ENCODE data around the gene TRAM2. TPM values are rescaled to one million over a fixed set of nuclear protein-coding genes. Genes with fewer than 3 reads are reported as not detected.
"Not testable (repeated sequence)": the region's sequence is repeated elsewhere in the genome, so short reads cannot be mapped to it uniquely, and the experiment has no call there.

The TRAM2 gene
- total RNA-seq, 2 experiments from 2014 or later: 2.4 to 2.6 TPM

- POLR2A ChIA-PET: no interaction called here
- H3K4me1 Mint-ChIP-seq (ENCODE audit: low read depth): no peaks in the 10 kb centered on the region
- intact Hi-C loops (cut with micrococcal nuclease): no loop called here
- H3K36me3 Mint-ChIP-seq: peaks cover 3% of the 10 kb centered on the region
- peaks cover 10% of the 10 kb centered on the region for H3K9me3 Mint-ChIP-seq
- CTCF ChIA-PET: no interaction called here
- DNase-seq: no peak
- no peaks in the 10 kb centered on the region for H3K27me3 Mint-ChIP-seq
- no peak overlapping the region for H3K27ac Mint-ChIP-seq
- H3K4me3 Mint-ChIP-seq: no peak overlapping the region
These were observed 79.0 kb downstream of the TRAM2 start for GRCh38 chr6:52497652-52498408.

GRCh38 chr6:52496631-52497030 is 80.2 kb downstream of the TRAM2 start:
- ChIA-PET CTCF (no interaction called here), POLR2A (no interaction called here)
- H3K27ac Mint-ChIP-seq: no peak overlapping the region
- H3K9me3 Mint-ChIP-seq: peaks cover 10% of the 10 kb centered on the region
- intact Hi-C loops (cut with micrococcal nuclease): no loop called here
- no peaks in the 10 kb centered on the region for H3K4me1 Mint-ChIP-seq (ENCODE audit: low read depth)
- H3K4me3 Mint-ChIP-seq: no peak overlapping the region
- H3K36me3 Mint-ChIP-seq: peaks cover 3% of the 10 kb centered on the region
- no peaks in the 10 kb centered on the region for H3K27me3 Mint-ChIP-seq
- DNase-seq: no peak

GRCh38 chr6:52495922-52496321 is 80.9 kb downstream of the TRAM2 start:
- intact Hi-C loops (cut with micrococcal nuclease): no loop called here
- H3K4me1 Mint-ChIP-seq (ENCODE audit: low read depth): no peaks in the 10 kb centered on the region
- CTCF ChIA-PET: no interaction called here

GRCh38 chr6:52494298-52495072 is 82.4 kb downstream of the TRAM2 start:
- Mint-ChIP-seq H3K4me3 (no peak overlapping the region), H3K36me3 (peaks cover 3% of the 10 kb centered on the region), H3K9me3 (peaks cover 10% of the 10 kb centered on the region), H3K27me3 (no peaks in the 10 kb centered on the region), H3K4me1 (ENCODE audit: low read depth) (no peaks in the 10 kb centered on the region), H3K27ac (no peak overlapping the region)
- DNase-seq: no peak
- POLR2A ChIA-PET: no interaction called here
- CTCF ChIA-PET: interaction anchor here (0.6 kb wide), 1 partner anchor 231 kb away, joined by 3 read pairs; no protein-coding TSS in a partner anchor
- intact Hi-C loops (cut with micrococcal nuclease): no loop called here

More at GRCh38 chr6:52495922-52496321, 80.9 kb downstream of the TRAM2 start:
- Mint-ChIP-seq H3K4me3 (no peak overlapping the region), H3K27me3 (no peaks in the 10 kb centered on the region), H3K36me3 (peaks cover 3% of the 10 kb centered on the region), H3K9me3 (peaks cover 10% of the 10 kb centered on the region), H3K27ac (no peak overlapping the region)
- no peak for DNase-seq
- POLR2A ChIA-PET: no interaction called here

DNA sequence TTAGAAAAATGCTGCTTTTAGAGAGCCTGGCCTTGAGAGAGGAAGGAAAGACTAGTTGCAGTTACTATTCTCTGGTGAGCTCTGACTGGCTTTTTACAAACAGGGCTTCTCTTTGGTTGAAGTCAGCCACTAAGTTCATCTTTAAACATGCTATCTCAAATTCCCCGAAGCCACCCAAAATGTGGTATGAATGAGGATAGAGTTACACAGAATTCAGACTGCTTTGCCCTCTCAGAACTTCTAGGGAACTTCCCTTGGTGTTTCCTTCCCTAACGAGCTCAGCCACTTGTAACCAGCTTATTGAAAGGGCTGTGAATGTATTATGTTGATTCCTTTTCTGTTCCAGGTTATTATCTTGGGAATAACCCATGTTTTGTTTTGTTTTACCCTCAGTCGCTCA is 83.2 kb downstream of the TRAM2 start:
- Mint-ChIP-seq H3K4me1 (ENCODE audit: low read depth) (no peaks in the 10 kb centered on the region), H3K36me3 (peaks cover 3% of the 10 kb centered on the region), H3K9me3 (peaks cover 10% of the 10 kb centered on the region), H3K27me3 (no peaks in the 10 kb centered on the region), H3K4me3 (no peak overlapping the region), H3K27ac (no peak overlapping the region)
- intact Hi-C loops (cut with micrococcal nuclease): no loop called here
- ChIA-PET CTCF (no interaction called here), POLR2A (no interaction called here)
- no peak for DNase-seq

DNA sequence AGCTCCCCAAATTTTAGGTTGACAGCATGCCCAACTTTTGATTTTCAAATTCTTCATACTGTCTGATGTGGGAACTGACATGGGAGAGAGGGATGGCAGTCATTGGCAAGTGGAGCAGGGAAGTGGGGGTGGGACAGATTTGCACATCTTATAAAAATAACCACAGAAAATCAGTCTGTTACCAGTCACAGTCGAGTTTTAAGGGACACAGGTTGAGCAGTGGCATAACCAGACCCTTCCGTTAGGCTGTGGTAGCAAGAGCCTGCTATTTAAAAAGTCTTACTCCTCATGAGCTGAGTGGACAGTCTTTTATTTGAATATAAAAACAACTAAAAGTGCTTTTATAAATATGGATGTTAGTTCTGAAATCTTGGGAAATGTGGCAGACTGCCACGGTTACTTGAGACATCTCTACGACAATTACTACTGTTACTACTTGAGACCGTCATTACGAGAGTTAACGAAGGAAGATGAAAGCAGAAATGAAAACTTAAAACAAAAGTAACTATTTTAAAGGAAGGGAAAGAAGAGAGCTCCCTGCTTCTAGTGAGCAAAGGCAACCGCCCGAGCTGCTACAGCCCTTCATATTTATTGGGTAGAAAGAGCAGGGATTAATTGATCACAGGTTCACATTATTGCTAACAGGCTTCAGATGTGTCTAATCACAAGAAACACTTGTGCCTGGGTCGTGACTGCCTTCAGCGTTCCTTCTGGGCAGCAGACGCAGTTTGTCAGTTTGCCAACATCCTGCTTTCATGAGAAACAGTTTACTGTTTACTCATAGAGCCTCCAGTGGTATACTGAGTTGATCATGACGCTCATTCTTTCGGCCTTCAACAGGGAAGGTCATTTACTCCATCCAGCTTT is 85.4 kb downstream of the TRAM2 start:
- no peaks in the 10 kb centered on the region for H3K4me1 Mint-ChIP-seq (ENCODE audit: low read depth)
- ChIA-PET POLR2A (no interaction called here), CTCF (no interaction called here)
- no peaks in the 10 kb centered on the region for H3K27me3 Mint-ChIP-seq
- no peak for DNase-seq
- H3K27ac Mint-ChIP-seq: no peak overlapping the region
- intact Hi-C loops (cut with micrococcal nuclease): no loop called here
- H3K4me3 Mint-ChIP-seq: no peak overlapping the region
- peaks cover 3% of the 10 kb centered on the region for H3K36me3 Mint-ChIP-seq
- H3K9me3 Mint-ChIP-seq: peaks cover 10% of the 10 kb centered on the region

DNA sequence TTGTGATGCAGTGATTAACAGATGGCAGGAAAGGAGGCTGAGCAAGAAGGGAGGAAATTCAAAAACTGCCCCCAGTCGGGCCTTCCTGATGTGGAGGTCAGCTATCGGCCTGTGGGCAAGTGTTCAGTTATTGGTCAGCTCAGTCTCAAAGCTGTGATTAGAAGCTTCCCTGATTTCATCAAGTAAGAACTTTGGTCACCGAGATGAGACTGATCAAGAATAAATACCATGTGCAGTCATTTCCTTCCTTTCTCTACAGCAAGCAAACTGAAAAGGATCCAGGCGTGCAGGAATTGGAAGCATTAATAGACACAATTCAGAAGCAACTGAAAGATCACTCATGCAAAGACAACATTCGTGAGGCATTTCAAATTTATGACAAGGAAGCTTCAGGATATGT is 87.0 kb downstream of the TRAM2 start:
- Mint-ChIP-seq H3K27ac (no peak overlapping the region), H3K27me3 (no peaks in the 10 kb centered on the region), H3K4me3 (no peak overlapping the region), H3K4me1 (ENCODE audit: low read depth) (no peaks in the 10 kb centered on the region), H3K36me3 (no peaks in the 10 kb centered on the region), H3K9me3 (peaks cover 5% of the 10 kb centered on the region)
- intact Hi-C loops (cut with micrococcal nuclease): no loop called here
- ChIA-PET CTCF (no interaction called here), POLR2A (no interaction called here)
- DNase-seq: no peak

- H3K4me3 Mint-ChIP-seq: no peak overlapping the region
- H3K9me3 Mint-ChIP-seq: no peaks in the 10 kb centered on the region
- no peak for DNase-seq
- no peaks in the 10 kb centered on the region for H3K36me3 Mint-ChIP-seq
- intact Hi-C loops (cut with micrococcal nuclease): no loop called here
- H3K27me3 Mint-ChIP-seq: no peaks in the 10 kb centered on the region
- POLR2A ChIA-PET: no interaction called here
- no peak overlapping the region for H3K27ac Mint-ChIP-seq
- no peaks in the 10 kb centered on the region for H3K4me1 Mint-ChIP-seq (ENCODE audit: low read depth)
- CTCF ChIA-PET: no interaction called here
These were observed 93.2 kb downstream of the TRAM2 start for GRCh38 chr6:52483671-52484003.

DNA sequence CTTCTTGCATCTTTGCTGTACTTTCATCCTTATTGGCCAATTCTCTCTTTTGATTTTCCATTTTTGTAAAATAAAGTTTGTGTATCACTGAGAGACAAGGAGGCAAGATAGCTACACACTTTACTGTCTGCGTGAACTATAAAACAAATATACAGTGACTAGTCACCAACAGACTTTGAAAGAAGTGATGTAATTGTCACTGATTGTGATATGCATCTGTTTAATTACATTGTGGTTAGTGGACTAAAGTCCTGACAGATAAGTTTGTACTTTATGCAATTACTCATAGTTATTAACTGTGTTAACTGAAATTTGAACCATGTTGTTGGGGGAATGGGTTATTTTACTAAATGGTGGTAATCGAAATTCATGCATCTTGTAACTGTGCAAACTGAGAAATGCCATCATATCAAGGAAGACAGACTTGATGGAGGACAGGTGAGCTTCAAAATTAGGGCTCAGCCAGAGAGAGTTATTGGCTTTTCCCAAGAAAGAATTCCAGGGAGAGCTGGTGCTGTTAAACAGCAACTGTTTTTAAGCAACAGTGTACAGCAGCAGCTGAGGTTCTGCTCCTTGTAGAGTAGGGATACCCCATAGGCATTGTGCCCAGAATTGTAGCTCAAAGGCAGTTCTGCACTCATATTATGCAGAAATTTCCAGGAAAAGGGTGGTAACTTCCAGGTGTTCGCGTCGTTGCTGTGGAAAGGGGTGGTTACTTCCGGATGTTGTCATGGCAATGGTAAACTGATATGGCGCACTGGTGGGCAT is 93.8 kb downstream of the TRAM2 start:
- no peak overlapping the region for H3K27ac Mint-ChIP-seq
- no peaks in the 10 kb centered on the region for H3K9me3 Mint-ChIP-seq
- ChIA-PET CTCF (no interaction called here), POLR2A (no interaction called here)
- DNase-seq: no peak
- no peaks in the 10 kb centered on the region for H3K36me3 Mint-ChIP-seq
- intact Hi-C loops (cut with micrococcal nuclease): no loop called here
- no peak overlapping the region for H3K4me3 Mint-ChIP-seq
- no peaks in the 10 kb centered on the region for H3K27me3 Mint-ChIP-seq
- H3K4me1 Mint-ChIP-seq (ENCODE audit: low read depth): no peaks in the 10 kb centered on the region

DNA sequence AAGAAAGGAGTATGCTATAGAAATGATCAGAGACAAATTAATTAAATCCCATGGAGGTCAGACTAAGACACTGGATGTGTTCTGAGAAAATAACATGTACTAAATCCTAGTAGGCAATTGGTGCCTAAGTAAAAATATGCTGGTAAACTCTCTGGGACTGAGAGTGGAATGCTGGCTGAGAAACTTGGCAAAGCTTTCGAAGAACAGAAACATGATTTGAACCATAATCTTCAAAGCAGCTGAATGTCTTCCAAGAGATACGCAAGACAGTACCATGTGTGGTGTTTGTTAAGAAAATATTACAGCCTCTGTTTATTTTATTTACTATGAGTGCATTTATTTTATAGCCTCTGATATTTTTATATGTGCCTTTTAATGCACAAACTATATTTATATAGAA is 101.6 kb downstream of the TRAM2 start:
- CTCF ChIA-PET: no interaction called here
- Mint-ChIP-seq H3K4me1 (ENCODE audit: low read depth) (no peaks in the 10 kb centered on the region), H3K27me3 (no peaks in the 10 kb centered on the region), H3K27ac (no peak overlapping the region), H3K9me3 (no peaks in the 10 kb centered on the region), H3K36me3 (no peaks in the 10 kb centered on the region), H3K4me3 (no peak overlapping the region)
- intact Hi-C loops (cut with micrococcal nuclease): no loop called here
- POLR2A ChIA-PET: no interaction called here
- DNase-seq: no peak

DNA sequence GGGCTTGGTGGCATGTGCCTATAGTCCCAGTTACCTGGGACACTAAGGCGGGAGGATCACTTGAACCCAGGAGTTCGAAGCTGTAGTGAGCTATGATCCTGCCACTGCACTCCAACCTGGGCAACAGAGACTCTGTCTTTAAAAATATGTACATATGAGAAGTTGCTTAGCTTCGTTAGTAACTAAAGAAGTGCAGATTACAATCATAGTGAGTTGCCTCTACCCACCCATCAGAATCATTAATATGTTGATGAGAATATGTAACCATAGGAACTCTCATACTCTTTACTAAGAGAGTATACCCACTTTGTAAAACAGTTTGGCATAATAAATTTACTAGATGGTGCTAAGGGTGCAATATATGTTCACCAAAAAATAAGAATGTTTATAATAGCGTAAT is 102.7 kb downstream of the TRAM2 start:
- Mint-ChIP-seq H3K27me3 (no peaks in the 10 kb centered on the region), H3K27ac (no peak overlapping the region), H3K36me3 (no peaks in the 10 kb centered on the region), H3K9me3 (no peaks in the 10 kb centered on the region), H3K4me3 (no peak overlapping the region), H3K4me1 (ENCODE audit: low read depth) (no peaks in the 10 kb centered on the region)
- CTCF ChIA-PET: no interaction called here
- DNase-seq: no peak
- POLR2A ChIA-PET: no interaction called here
- intact Hi-C loops (cut with micrococcal nuclease): no loop called here

GRCh38 chr6:52461194-52461593 is 115.7 kb downstream of the TRAM2 start:
- H3K4me3 Mint-ChIP-seq; CTCF ChIA-PET; POLR2A ChIA-PET; H3K27ac Mint-ChIP-seq; H3K36me3 Mint-ChIP-seq; H3K9me3 Mint-ChIP-seq; intact Hi-C loops (cut with micrococcal nuclease); H3K4me1 Mint-ChIP-seq (ENCODE audit: low read depth); DNase-seq; H3K27me3 Mint-ChIP-seq: not testable (repeated sequence)

Measured in activated CD4-positive, alpha-beta memory T cell treated with anti-CD3 and anti-CD28 coated beads for 36 hours (primary cell).